GM12878 (cell line): ENCODE measurements around the gene PHLDB3. TPM values are rescaled to one million over a fixed set of nuclear protein-coding genes. Genes with fewer than 3 reads are reported as not detected.

Source experiments
- ATAC-seq: fragments of 200-7000 bp; cut with Tn5 transposase; 3 replicates; pipeline ENCODE4 v1.9.1; 2020; ENCODE audit warnings: mild to moderate bottlenecking, moderate library complexity
- BruUV-seq: library from RNA; stranded (reverse); fragments of 400-500 nt; replicated peaks from 2 replicates; lab custom pipeline; 2021; lab: Mats Ljungman, UMichigan
- CTCF ChIA-PET: fragments of 300-600 bp; sonication (Branson Sonifier 250); formaldehyde crosslinking; extraction: SDS; loops from one replicate; lab custom pipeline; 2021; ENCODE audit warnings: inconsistent platforms; lab: Yijun Ruan, JAX
- POLR2A ChIA-PET: fragments of 350-600 bp; formaldehyde crosslinking; extraction: SDS; loops from one replicate; lab custom pipeline; 2021; ENCODE audit warnings: inconsistent platforms; lab: Charles Lee
- RAD21 ChIA-PET: fragments of 300-600 bp; sonication (Branson Sonifier 250); formaldehyde crosslinking; loops from one replicate; lab custom pipeline; 2023; ENCODE audit warnings: antibody characterized with exemption; ENCODE audit not compliant: unreplicated experiment; lab: Charles Lee
- SMC1A ChIA-PET: fragments of 300-600 bp; sonication (Branson Sonifier 250); formaldehyde crosslinking; loops from one replicate; lab custom pipeline; 2023; ENCODE audit not compliant: unreplicated experiment, uncharacterized antibody; lab: Charles Lee
- DNase-seq: peaks from one replicate; pipeline ENCODE4 v3.0.0-alpha.2; 2011; ENCODE audit warnings: low read depth, low spot score
- FAIRE-seq: peaks from 3 replicates; lab custom pipeline; 2011; peaks lifted over from hg19 to GRCh38; lab: Jason Lieb, UNC
- H2AFZ ChIP-seq: 2 replicates; pipeline ENCODE4 v1.6.0; 2011; ENCODE audit warnings: low read depth, low read length, control low read depth; ENCODE audit not compliant: control insufficient read depth
- H3K27ac ChIP-seq: 2 replicates; pipeline ENCODE4 v1.5.1; 2011; ENCODE audit warnings: control low read depth; ENCODE audit not compliant: control insufficient read depth, insufficient read depth
- H3K27me3 ChIP-seq, 2 experiments: replicated peaks in 1 of 2; 2 replicates each; pipeline versions ENCODE4 v1.6.0 to v1.6.1; 2011; ENCODE audit warnings: low read length in 1 of 2; ENCODE audit not compliant: control insufficient read depth in 2 of 2, insufficient read depth in 2 of 2
- H3K36me3 ChIP-seq, 2 experiments: 2 replicates each; pipeline ENCODE4 v1.5.1; 2011; ENCODE audit warnings: low read length in 1 of 2; ENCODE audit not compliant: control insufficient read depth in 2 of 2, insufficient read depth in 2 of 2
- H3K4me1 ChIP-seq: 2 replicates; pipeline ENCODE4 v1.6.1; 2011; ENCODE audit warnings: mild to moderate bottlenecking, low read length, moderate library complexity, mixed read lengths; ENCODE audit not compliant: control insufficient read depth, insufficient read depth
- H3K4me2 ChIP-seq: 2 replicates; pipeline ENCODE4 v1.6.0; 2011; ENCODE audit warnings: control low read depth; ENCODE audit not compliant: control insufficient read depth, insufficient read depth
- H3K4me3 ChIP-seq: fragments of 200-600 bp; sonication (generic); 2 replicates; pipeline ENCODE4 v1.5.1; 2016
- H3K79me2 ChIP-seq: 2 replicates; pipeline ENCODE4 v1.6.0; 2011; ENCODE audit warnings: low read length; ENCODE audit not compliant: control insufficient read depth, insufficient read depth
- H3K9ac ChIP-seq: 2 replicates; pipeline ENCODE4 v1.8.0; 2011; ENCODE audit warnings: low read length, control low read depth, mixed read lengths; ENCODE audit not compliant: control insufficient read depth, insufficient read depth
- H3K9me3 ChIP-seq: replicated peaks from 3 replicates; pipeline ENCODE4 v1.5.1; 2011; ENCODE audit warnings: mild to moderate bottlenecking, low read length; ENCODE audit not compliant: control insufficient read depth, insufficient read depth
- H4K20me1 ChIP-seq: 2 replicates; pipeline ENCODE4 v1.6.0; 2011; ENCODE audit not compliant: control insufficient read depth, insufficient read depth
- BRCA1 ChIP-seq: IDR thresholded peaks from 2 replicates; pipeline ENCODE4 v1.6.1; 2011; ENCODE audit warnings: low read depth, low read length, improper control_type of control experiment
- CHD4 ChIP-seq: fragments of 200-600 bp; sonication (generic); IDR thresholded peaks from 2 replicates; pipeline ENCODE4 v1.6.1; 2016; ENCODE audit warnings: mild to moderate bottlenecking
- MEF2B ChIP-seq: fragments of 450-650 bp; IDR thresholded peaks from 2 replicates; pipeline ENCODE4 v1.6.1; 2018; ENCODE audit warnings: mild to moderate bottlenecking, moderate library complexity; ENCODE audit not compliant: partially characterized antibody, poor library complexity, severe bottlenecking
- MYB ChIP-seq: fragments of 150-350 bp; IDR thresholded peaks from 2 replicates; pipeline ENCODE4 v1.6.1; 2014; ENCODE audit warnings: mild to moderate bottlenecking, low read depth, low read length, borderline replicate concordance
- MYC ChIP-seq: IDR thresholded peaks from 2 replicates; pipeline ENCODE4 v1.6.1; 2011; ENCODE audit warnings: mild to moderate bottlenecking, low read length, moderate library complexity, inconsistent platforms; ENCODE audit not compliant: insufficient read depth, insufficient replicate concordance, insufficient read length, severe bottlenecking
- NFYA ChIP-seq: IDR thresholded peaks from 2 replicates; pipeline ENCODE4 v1.6.1; 2011; ENCODE audit warnings: low read depth, mild to moderate bottlenecking, low read length, improper control_type of control experiment, borderline replicate concordance
- POU2F2 ChIP-seq: IDR thresholded peaks from 3 replicates; pipeline ENCODE4 v1.6.1; 2011; ENCODE audit warnings: low read depth, mild to moderate bottlenecking, low read length, borderline replicate concordance
- RELA ChIP-seq: fragments of 450-650 bp; IDR thresholded peaks from 2 replicates; pipeline ENCODE4 v1.8.0; 2014; ENCODE audit warnings: borderline replicate concordance; ENCODE audit not compliant: partially characterized antibody
- SMAD5 ChIP-seq: IDR thresholded peaks from 2 replicates; pipeline ENCODE4 v1.6.1; 2016; ENCODE audit warnings: antibody characterized with exemption, low read depth
- SREBF1 ChIP-seq: IDR thresholded peaks from 2 replicates; pipeline ENCODE4 v1.6.1; 2012; ENCODE audit warnings: mild to moderate bottlenecking, low read length
- TARDBP ChIP-seq: IDR thresholded peaks from 2 replicates; pipeline ENCODE4 v1.6.1; 2016; ENCODE audit warnings: borderline replicate concordance
- YBX1 ChIP-seq: fragments of 450-650 bp; IDR thresholded peaks from 2 replicates; pipeline ENCODE4 v1.6.1; 2016; ENCODE audit warnings: antibody characterized with exemption
- WGBS: methylation state at CpG from one replicate; pipeline ENCODE4 v1.1.6; 2016; ENCODE audit warnings: low lambda C conversion rate; ENCODE audit not compliant: insufficient replicate concordance, insufficient coverage; ENCODE audit errors: missing lambda C conversion rate; 5-methylcytosine and 5-hydroxymethylcytosine counted together
- in situ Hi-C: fragments of 300-500 bp; cut with MboI; formaldehyde crosslinking; loops from 9 replicates; pipeline ENCODE4 v1.14.3; 2018; ENCODE audit warnings: mixed read lengths
- intact Hi-C: fragments of 100-400 bp; cut with micrococcal nuclease; formaldehyde crosslinking; loops from one replicate; pipeline ENCODE4 v1.14.2; 2022; ENCODE audit not compliant: unreplicated experiment
- polyA plus RNA-seq, 11 experiments: library from polyadenylated mRNA; depleted of rRNA in 4 of 11; unstranded in 6 of 11; stranded (reverse) in 5 of 11; fragments of >200 nt; fragmentation: Nextera tagmentation in 4 of 11; fragmentation: Illumina TruSeq in 1 of 11; extraction: Ambion mirVana in 4 of 11; extraction: Trizol in 1 of 11; gene quantifications; 1 replicate in 1 of 11; 2 replicates in 10 of 11; pipeline versions ENCODE4 v1.2.1 to v1.2.3, GENCODE V29; 2011 to 2016; ENCODE audit warnings: inconsistent platforms in 2 of 11, missing spikeins in 2 of 11, low read depth in 1 of 11
- total RNA-seq, 4 experiments: library from RNA; depleted of rRNA in 3 of 4; stranded (reverse); fragments of >200 nt in 3 of 4; fragmentation: Illumina TruSeq in 1 of 4; extraction: Trizol in 1 of 4; gene quantifications; 2 replicates each; pipeline versions ENCODE4 v1.2.1 to v1.2.3, GENCODE V29; 2013 to 2021
- TF ChIP-seq, protein P1 (sequence below): fragments of 450-650 bp; IDR thresholded peaks from 2 replicates; pipeline ENCODE4 v1.6.1; 2017; ENCODE audit warnings: antibody characterized with exemption, mild to moderate bottlenecking, moderate library complexity
- TF ChIP-seq, protein P2 (sequence below): IDR thresholded peaks from 2 replicates; pipeline ENCODE4 v1.6.1; 2011; ENCODE audit warnings: low read depth, low read length, improper control_type of control experiment, borderline replicate concordance

The PHLDB3 gene
- total and polyA plus RNA-seq, 10 of the 15 experiments (the other 5 are each of a cell fraction or from before 2014, with no cell fraction given), result 0.13 to 13.0 (median 5.5) TPM

DNA sequence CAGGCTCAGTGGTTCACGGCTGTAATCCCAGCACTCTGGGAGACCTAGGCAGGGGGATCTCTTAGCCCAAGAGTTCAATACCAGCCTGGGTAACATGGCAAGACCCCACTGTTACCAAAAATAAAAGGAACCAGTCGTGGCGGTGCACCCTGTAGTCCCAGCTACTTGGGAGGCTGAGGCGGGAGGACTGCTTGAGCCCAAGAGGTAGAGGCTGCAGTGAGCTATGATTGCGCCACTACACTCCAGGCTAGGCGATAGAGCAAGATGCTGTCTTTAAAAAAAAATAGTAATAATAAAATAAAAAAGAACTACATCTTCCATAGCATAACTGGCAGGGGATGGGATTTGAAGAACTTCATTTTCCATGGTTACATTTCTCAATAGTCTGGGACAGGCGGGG lies 42.2 kb downstream of the PHLDB3 start:
- Histone ChIP-seq H3K4me3 (no peak overlapping the region), H4K20me1 (no peaks in the 10 kb centered on the region), H3K36me3 (no peaks in the 10 kb centered on the region), H3K27ac (no peak overlapping the region), H2AFZ (no peak overlapping the region), H3K9ac (no peak overlapping the region)
- BruUV-seq, result no TSS peak
- intact Hi-C loops (loop anchor here (5.0 kb wide), 1 partner anchor 40 kb away; the partner anchor contains the start of gene PHLDB3), in situ Hi-C loops (no loop called here)
- ChIA-PET SMC1A (interaction anchor here (1.4 to 2.4 kb wide), 2 partner anchors 15 to 57 kb away, joined by 3 to 10 read pairs; no protein-coding TSS in a partner anchor), RAD21 (interaction anchor here (1.4 kb wide), 1 partner anchor 206 kb away, joined by 4 read pairs; no protein-coding TSS in a partner anchor)
- DNase-seq (no peak), FAIRE-seq (no peak)
- WGBS, result 74% methylated on average over 7 of the region's 7 CpGs
- TF ChIP-seq MYC (no peak), NFYA (no peak), MEF2B (no peak)
- TF ChIP-seq, all 136 proteins: peak for 0
- H3K4me1 ChIP-seq, result peaks cover 8% of the 10 kb centered on the region; the same call in 1 of the 2 replicates
- no peaks in the 10 kb centered on the region for H3K9me3 ChIP-seq
- POLR2A ChIA-PET, result no interaction called here
- no peak for ATAC-seq
- no peak overlapping the region for H3K4me2 ChIP-seq
- CTCF ChIA-PET, result interaction anchor here (2.1 to 2.4 kb wide), 3 partner anchors 15 to 57 kb away, joined by 7 to 11 read pairs (median 9); no protein-coding TSS in a partner anchor
- no peaks in the 10 kb centered on the region for H3K79me2 ChIP-seq
- no peaks in the 10 kb centered on the region for H3K27me3 ChIP-seq

DNA sequence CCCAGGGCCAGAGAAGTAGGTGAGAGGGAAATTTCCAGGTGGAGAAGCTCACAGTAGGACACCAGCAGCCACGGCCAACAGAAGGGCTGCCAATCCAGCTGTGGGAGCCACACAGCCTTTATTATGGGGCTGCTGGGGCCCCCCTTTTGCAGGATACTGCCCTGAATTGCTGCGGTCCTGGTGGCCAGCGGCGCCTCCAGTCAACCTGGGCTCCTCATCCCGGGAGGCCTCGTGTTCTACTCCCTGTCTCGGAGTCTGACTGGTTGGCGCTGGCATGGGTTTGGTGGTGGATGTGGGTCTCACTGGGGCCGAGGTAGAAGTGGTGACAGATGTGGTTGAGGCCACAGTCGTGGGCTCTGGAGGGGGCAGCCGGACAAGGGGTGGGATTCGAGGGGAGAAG lies 43.2 kb downstream of the PHLDB3 start:
- WGBS, result 55% methylated on average over 12 of the region's 12 CpGs
- H3K79me2 ChIP-seq, result no peaks in the 10 kb centered on the region
- SMC1A ChIA-PET, result interaction anchor here (1.1 to 4.5 kb wide), 2 partner anchors 13 to 58 kb away, joined by 5 to 21 read pairs; no protein-coding TSS in a partner anchor
- H3K9ac ChIP-seq, result no peak overlapping the region
- peaks cover 8% of the 10 kb centered on the region; the same call in 1 of the 2 replicates for H3K4me1 ChIP-seq
- no peak overlapping the region for H3K4me3 ChIP-seq
- POLR2A ChIA-PET, result no interaction called here
- in situ Hi-C loops, result no loop called here
- BruUV-seq, result no TSS peak
- no peak for ATAC-seq
- H3K4me2 ChIP-seq, result no peak overlapping the region
- RAD21 ChIA-PET, result interaction anchor here (0.7 to 1.0 kb wide), 2 partner anchors 14 to 43 kb away, joined by 3 read pairs; no protein-coding TSS in a partner anchor
- H3K27me3 ChIP-seq, result no peaks in the 10 kb centered on the region
- H3K9me3 ChIP-seq, result no peaks in the 10 kb centered on the region
- H3K27ac ChIP-seq, result no peak overlapping the region
- H3K36me3 ChIP-seq, result no peaks in the 10 kb centered on the region
- DNase-seq, result no peak
- intact Hi-C loops, result loop anchor here (5.0 kb wide), 1 partner anchor 41 kb away; the partner anchor contains the start of gene PHLDB3
- H2AFZ ChIP-seq, result no peak overlapping the region
- no peaks in the 10 kb centered on the region for H4K20me1 ChIP-seq
- no peak for FAIRE-seq
- CTCF ChIA-PET, result interaction anchor here (2.1 to 2.4 kb wide), 2 partner anchors 14 to 43 kb away, joined by 7 to 11 read pairs; partner anchors contain the start of gene PHLDB3
- TF ChIP-seq CHD4, result no peak
- no peak for TF ChIP-seq POU2F2
- no peak for TF ChIP-seq YBX1
- TF ChIP-seq TARDBP, result no peak
- TF ChIP-seq, protein P1, sequence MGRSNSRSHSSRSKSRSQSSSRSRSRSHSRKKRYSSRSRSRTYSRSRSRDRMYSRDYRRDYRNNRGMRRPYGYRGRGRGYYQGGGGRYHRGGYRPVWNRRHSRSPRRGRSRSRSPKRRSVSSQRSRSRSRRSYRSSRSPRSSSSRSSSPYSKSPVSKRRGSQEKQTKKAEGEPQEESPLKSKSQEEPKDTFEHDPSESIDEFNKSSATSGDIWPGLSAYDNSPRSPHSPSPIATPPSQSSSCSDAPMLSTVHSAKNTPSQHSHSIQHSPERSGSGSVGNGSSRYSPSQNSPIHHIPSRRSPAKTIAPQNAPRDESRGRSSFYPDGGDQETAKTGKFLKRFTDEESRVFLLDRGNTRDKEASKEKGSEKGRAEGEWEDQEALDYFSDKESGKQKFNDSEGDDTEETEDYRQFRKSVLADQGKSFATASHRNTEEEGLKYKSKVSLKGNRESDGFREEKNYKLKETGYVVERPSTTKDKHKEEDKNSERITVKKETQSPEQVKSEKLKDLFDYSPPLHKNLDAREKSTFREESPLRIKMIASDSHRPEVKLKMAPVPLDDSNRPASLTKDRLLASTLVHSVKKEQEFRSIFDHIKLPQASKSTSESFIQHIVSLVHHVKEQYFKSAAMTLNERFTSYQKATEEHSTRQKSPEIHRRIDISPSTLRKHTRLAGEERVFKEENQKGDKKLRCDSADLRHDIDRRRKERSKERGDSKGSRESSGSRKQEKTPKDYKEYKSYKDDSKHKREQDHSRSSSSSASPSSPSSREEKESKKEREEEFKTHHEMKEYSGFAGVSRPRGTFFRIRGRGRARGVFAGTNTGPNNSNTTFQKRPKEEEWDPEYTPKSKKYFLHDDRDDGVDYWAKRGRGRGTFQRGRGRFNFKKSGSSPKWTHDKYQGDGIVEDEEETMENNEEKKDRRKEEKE, result no peak
- no peak for TF ChIP-seq SREBF1
- no peak for TF ChIP-seq MYB
- TF ChIP-seq, protein P2, sequence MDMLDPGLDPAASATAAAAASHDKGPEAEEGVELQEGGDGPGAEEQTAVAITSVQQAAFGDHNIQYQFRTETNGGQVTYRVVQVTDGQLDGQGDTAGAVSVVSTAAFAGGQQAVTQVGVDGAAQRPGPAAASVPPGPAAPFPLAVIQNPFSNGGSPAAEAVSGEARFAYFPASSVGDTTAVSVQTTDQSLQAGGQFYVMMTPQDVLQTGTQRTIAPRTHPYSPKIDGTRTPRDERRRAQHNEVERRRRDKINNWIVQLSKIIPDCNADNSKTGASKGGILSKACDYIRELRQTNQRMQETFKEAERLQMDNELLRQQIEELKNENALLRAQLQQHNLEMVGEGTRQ, result no peak
- no peak for TF ChIP-seq SMAD5
- TF ChIP-seq BRCA1, result no peak
- TF ChIP-seq RELA, result no peak
